HG03045 (cell line): ENCODE measurements around the gene TPST2.

Experiments
- ATAC-seq: cut with Tn5 transposase; IDR thresholded peaks from one replicate; pipeline ENCODE4 v1.9.1; 2021; ENCODE audit warnings: mild to moderate bottlenecking, moderate library complexity; ENCODE audit not compliant: unreplicated experiment

TPST2 gene

DNA sequence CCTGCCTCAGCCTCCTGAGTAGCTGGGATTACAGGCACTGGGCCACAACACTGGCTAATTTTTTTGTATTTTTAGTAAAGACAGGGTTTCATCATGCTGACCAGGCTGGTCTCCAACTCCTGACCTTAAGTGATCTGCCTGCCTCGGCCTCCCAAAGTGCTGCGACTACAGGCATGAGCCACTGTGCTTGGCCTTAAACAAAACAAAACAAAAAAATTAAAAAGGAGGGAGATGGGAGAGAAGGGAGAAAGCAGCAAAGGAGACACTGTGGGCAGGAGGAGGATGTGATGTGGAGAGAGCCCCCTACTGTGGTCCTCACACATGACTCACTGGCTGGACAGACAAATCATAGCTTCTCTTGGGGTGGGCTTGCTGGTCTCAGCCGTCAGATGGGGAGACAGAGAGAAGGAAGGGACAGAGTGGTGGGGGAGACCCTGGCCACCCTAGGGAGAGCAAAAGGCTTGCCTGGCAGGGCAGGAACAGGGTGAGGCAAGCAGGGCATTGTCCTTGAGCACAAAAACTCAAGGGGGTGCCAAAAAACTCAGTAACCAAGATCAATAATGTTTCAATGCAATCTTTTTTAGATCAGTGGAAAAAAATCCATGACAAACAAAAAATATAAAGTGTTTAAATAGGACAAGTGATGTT lies 31.6 kb downstream of the TPST2 start:
- ATAC-seq = no peak

DNA sequence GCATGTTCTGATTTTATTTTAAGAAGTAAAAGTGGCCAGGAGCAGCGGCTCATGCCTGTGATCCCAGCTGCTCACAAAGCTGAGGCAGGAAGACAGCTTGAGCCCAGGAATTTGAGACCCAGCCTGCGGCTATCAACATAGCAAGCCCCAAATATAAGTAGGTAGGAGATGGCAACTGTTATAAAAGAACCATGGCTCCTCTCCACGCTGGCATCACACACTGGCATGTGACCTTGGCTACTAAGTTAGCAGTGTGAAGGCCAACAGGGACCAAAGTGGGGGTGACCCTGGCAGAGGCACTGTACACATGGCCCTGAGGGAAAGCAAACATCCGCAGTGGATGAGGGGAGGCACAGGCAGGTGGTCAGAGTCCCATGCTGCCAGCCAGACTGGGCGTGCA lies 33.0 kb downstream of the TPST2 start:
- ATAC-seq = no peak

DNA sequence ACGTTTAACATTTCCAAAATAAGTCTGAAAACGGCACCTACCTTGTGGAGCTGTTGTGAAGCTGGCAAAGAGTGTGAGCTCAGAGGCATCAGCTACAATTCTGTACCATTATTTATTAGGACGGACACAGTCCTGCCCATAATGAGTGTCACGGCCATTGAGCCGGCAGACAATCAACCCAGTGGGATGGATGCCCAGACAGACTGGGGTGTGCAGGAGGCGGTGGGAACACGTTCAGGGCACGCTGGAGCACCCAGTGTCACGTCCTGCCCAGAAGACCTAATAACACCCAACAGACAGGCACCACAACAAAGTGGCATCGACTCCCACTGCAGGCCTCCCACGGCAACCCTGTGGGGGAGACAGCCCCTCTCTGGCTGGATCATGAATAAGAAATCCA lies 34.5 kb downstream of the TPST2 start:
- no peak for ATAC-seq

DNA sequence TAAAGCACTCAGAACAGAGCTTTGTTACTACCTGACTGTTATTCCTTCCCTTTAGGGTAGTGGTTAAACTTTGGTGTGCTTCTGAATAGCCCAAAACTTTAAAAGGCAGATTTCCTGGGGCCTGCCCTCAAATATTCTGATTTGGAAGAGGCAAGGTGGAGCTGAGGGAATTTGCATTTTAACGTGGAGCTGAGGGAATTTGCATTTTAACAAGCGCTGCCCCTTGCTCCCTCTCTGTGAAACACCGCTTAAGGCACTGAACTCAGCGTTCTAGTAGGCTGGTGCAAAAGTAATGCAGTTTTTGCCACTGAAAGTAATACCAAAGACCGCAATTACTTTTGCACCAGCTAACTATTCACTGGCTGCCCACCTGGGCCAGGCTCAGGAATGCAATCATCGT lies 35.0 kb downstream of the TPST2 start:
- ATAC-seq = no peak

DNA sequence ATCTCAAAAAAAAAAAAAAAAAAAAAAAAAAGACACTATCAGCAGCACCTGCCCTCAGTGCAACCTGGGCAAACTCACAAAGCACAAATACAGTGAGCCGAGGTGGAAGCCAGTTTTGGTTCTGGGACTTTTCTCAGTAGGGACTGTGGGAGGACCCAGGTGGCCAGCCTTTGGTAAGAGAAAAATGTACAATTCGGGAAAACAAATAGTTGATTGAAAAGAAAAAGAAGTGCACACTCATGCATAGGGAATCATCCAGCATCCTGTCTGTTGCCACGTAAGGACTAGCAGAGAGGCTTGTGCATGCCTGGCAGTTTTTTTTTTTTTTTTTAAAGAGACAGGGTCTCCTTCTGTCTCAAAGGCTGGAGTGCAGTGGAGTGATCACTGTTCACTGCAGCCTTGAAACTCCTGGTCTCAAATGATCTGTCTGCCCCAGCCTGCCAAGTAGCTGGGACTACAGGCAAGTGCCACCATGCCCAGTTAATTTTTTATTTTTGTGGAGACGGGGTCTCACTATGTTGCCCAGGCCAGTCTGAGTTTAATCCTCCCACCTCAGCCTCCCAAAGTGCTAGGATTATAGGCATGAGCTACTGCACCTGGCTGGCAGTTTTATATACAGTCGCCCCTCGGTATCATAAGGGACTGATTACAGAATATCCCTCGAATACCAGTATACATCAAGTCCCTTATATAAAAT lies 36.7 kb downstream of the TPST2 start:
- ATAC-seq = no peak

DNA sequence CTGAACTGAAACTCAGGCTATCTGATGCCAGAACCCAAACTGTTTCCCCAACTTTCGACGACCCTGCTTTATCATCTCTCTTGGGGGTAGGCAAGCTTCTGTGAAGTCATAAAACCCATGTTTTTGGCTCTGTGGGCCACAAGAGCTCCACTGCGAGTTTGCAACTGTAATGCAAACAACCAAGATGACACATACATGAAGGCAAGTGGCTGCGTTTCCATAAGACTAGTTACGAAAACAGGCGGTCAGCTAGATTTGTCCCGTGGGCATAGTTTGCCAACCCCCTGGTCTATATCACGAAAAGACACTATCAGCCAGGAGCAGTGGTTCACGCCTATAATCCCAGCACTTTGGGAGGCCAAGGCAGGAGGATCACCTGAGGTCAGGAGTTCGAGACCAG lies 37.5 kb downstream of the TPST2 start:
- ATAC-seq = no peak

DNA sequence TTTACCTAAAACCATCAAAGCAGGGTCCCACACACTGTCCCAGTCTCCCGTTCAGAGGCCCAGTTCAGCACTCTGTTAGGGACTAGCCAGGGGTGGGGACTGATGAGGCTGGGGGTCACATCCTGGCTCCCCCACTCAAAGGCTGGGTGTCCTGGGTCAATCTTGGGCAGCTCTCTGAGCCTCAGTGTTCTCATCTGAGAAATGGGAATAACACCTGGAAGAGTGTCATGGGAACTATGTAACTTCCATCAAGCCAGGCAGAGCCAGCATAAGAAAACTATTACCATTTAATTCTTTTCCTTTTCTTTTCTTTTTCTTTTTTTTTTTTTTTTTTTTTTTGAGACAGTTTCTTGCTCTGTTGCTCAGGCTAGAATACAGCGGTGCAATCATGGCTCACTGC lies 38.4 kb downstream of the TPST2 start:
- ATAC-seq = no peak

DNA sequence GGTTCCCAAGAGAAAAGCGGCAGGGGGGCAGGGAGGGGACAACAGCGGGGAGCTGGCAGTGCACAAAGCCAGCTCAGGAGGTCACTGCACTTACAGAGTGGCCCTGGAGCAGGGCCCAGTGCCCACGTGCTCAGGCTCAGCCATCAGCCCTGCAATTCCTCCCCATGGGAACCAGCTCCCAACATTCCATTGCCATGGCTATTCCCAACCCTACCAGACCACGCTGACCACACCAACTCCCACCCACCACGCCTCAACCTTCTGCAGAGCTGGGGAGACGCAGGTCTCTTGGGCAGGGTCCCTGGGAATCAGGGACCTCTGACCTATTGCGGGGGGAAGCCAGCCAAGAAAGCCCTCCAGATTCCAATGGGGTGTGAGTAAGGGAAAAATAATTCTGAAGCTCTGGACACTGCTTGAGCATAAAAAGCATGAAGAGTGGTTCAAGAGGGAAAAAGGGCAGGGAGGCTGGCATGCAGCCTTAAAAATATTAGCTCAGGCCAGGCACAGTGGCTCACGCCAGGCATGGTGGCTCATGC lies 39.4 kb downstream of the TPST2 start:
- ATAC-seq = no peak

DNA sequence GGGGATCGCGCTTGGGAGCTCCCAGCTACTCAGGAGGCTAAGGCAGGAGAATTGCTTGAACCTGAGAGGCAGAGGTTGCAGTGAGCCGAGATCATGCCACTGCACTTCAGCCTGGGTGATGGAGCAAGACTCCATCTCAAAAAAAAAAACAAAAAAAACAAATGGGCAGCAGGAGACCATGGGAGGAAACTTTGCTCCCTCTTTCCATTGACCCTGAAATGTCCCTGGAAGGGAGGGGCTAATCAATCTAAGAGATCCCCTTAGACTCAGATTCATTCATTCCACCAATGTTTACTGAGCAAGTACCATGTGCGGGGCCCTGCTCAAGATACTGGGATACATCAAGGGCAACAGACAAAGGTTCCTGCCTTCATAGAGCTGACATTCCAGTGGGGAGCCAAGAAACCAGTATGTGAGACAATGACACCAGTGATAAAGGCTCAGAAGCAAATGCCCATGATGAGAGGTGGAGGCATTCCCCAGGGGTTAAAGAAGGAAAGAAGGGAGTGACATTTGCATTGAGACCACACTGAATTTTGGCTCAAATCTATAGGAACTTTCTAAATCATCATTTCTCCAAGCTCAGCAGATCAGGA lies 39.9 kb downstream of the TPST2 start:
- ATAC-seq = no peak

DNA sequence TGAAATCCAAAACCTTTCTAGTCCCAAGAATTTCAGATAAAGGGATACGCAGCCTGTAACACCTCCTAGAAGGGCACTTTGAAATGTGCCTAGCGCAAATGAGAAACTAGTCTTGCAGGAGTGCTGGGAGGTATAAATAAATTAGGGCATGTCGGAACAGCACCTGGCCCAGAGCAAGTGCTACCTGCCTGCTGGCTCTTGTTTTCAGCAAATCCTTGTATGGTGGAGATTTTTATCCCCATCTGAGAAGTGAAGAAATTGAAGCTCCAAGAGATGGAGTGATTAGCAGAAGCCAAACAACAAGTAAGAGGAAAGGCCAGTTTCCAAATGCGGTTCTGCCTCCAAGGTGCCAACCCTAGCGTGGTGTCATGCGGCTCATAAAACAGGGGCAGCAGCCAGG lies 40.9 kb downstream of the TPST2 start:
- no peak for ATAC-seq

DNA sequence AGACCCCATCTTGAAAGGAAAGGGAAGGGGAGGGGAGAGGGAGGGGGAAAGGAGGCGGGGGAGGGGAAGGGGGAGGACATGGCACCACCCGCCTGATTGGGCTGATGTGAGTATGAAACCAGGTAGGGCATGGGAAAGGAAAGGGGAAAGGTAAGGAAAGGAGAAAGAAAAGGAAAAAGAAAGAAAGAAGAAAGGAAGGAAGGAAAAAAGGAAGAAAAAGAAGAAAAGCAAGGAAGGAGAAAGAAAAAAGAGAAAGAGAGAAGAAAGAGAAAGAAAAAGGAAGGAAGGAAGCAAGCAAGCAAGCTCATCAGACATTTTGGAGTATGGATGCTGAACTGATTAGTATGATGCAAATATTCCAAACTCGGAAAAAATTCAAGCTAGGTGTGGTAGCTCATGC lies 41.6 kb downstream of the TPST2 start:
- no peak for ATAC-seq

DNA sequence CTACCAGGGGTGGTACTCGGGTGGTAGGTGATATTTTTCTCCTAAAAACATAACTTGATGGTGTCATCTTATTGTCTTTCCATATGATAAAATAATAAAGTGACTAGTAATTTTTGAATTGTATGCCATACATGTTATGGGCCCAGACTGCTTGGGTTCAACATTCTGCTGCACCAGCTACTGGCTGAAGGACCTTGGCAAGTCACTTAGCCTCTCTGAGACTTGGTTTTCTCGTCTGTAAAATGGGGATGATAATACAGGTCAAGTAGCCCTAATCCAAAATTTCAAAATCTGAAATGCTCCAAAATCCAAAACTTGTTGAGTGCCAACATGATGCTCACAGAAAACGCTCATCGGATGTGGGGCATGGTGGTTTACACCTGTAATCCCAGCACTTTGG lies 42.1 kb downstream of the TPST2 start:
- ATAC-seq = no peak

DNA sequence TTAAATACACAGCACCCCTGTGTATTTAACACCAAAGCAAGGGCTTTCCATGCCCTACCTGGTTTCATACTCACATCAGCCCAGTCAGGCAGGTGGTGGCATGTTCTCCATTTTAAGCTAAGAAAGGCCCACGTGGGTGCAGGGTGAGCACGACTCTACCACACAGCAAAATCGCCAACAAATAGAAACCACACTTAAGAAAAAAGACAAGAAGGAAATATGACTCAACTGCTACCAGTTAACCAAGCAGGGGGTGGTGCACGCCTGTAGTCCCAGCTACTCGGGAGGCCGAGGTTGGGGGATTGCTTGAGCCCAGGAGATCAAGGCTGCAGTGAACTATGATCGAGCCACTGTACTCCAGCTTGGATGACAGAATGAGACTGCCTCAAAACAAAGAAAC lies 42.5 kb downstream of the TPST2 start:
- no peak for ATAC-seq

DNA sequence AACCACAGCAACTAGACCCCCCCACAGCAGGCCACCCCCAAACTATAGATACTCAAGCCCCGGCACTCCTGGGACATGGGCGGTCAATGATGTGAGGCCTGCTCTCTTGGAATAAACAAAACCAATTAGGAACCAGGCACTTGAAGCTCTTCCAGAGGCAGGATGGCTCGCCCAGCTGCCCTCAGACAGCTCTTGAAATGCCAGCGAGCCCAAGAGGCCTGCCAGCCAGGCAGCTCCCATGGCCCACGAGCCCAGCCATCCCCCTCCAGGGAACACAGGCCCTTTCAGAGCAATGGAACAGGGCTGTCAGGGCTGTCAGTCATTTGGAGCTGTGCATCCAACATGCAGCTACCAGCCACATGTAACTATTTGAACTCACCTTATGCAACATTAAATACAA lies 43.6 kb downstream of the TPST2 start:
- no peak for ATAC-seq

DNA sequence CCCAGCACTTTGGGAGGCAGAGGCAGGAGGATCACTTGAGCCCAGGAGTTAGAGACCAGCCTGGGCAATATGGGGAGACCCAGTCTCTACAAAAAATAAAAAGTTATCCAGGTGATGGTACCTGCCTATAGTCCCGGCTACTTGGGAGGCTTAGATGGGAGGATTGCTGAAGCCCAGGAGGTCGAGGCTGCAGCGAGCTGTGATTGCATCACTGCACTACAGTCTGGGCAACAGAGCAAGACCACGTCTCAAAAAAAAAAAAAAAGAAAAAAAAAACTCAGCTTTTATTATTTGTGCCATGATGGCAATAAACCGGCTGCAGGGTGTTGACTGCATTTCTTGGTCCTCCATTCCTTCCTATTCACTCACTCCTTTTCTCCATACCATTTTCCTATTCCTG lies 44.1 kb downstream of the TPST2 start:
- ATAC-seq = no peak

DNA sequence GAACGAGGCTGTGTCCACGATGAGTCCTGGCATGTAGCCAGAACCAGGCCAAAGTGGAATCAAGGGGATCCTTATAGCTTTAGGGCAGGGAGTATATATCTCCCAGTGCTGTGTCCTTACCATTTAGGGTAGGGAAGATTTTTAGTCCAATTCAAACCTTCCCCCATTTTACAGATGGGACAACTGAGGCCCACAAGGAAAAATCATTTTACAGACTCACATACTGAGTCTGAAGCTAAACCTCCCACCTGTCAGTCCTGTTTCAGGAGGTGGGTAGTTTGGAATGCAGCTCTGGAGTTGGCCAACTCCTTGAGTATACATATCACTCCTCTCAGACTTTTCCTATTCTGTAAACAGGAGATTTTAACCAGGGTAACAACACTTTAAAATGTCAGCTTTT lies 44.5 kb downstream of the TPST2 start:
- no peak for ATAC-seq

DNA sequence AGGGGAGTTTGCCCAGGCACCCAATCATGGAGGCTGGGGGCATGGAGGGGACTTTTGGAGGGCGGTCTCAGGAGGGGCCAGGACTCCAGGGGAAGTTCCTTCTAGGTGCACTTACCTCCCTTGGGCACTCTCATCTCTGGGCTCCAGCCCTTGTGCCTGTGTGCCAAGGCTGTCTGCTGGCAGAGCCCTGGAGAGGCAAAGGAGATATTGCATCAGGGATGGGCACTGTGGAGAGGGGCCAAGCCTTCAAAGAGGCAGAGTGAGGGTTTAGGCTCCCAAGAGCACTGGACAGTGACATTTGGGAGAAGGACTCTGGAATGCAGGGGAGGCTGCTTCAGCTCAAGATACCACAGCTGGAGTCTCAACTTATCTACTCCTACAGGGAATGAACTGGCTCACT lies 45.4 kb downstream of the TPST2 start:
- ATAC-seq = no peak

DNA sequence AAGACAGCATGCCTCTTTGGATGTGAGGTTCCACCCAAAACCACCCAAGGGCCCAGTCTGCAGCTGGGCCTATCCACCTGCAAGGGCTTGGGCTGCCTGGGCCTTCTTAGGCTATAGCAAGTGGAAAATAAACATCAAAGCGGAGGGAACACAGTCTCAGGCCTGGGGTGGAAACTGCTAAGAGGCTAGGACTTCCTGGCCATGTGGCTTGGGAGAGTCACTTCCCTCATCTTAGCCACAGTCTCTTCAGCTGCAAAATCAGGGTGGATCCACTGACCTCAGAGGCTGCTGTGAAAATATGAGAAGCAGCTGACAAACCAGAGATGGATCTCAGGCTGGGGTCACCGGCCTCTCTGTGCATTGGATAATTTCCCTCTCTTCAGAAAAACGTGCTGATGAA lies 47.1 kb downstream of the TPST2 start:
- no peak for ATAC-seq

DNA sequence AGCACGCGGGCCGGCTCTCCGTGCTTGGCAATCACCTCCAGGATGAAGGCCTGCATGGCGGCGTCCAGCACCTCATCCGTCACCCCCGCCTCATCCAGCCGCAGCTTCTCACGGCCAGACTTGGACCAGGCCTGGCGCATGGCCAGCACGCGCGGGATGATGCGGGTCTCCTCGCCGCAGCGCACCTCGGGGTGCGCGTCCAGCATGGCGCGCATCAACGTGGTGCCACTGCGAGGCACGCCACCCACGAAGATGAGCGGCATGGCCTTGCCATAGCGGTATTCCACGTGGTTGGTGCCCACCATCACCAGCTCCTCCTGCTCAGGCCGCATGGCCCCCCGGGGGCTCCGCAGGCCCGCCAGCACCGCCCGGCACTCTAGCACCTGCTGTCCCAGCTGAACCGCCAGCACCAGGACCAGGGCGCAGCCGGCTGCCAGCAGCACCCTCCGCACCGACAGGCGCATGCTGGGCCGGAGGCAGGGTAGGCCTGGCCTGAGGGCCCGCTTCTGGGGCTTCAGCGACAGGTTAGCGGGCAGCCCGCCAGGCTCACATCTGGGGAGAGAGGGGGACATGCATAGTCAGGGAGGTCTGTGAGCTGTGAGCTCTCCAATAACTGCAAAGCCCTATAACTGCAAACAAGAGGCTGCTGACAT lies 48.6 kb downstream of the TPST2 start:
- ATAC-seq = no peak

DNA sequence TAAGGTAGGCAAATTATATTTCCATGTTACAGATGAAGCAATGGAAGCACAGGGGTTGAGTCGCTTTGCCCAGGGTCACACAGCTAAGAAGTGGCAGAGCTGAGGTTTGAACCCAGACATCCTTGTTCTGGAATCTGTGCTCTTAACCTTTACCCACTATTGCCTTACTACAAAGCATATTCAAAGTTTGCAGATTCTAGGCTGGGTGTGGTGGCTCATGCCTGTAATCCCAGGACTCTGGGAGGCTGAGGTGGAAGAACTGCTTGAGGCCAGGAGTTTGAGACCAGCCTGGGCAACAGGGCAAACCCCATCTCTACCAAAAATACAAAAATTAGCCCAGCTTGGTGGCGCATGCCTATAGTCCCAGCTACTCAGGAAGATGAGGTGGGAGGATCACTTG lies 49.8 kb downstream of the TPST2 start:
- no peak for ATAC-seq

DNA sequence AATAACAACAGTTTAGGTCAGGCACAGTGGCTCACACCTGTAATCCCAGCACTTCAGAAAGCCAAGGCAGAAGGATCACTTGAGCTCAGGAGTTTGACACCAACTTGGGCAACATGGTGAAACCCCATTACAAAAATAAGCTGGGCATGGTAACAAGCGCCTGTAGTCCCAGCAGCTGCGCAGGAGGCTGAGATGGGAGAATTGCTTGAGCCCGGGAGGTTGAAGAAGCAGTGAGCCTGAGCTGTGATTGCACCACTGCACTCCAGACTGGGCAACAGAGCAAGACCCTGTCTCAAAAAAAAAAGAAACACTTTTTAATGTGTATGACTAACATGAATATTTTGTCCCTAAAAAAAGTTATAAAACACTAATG lies 53.2 kb downstream of the TPST2 start:
- no peak for ATAC-seq
